Mucosa of rectum (tissue), 2 donors: Measurements from ENCODE around the gene SLC37A3.

Experiments used
- H3K27ac ChIP-seq, 2 donors: one replicate each; pipeline ENCODE4 v1.7.0; 2013; ENCODE audit warnings: inconsistent platforms in 2 of 2, low read depth in 2 of 2, low read length in 2 of 2
- H3K27me3 ChIP-seq, 2 donors: one replicate each; pipeline ENCODE4 v1.7.0; 2013; ENCODE audit warnings: low read length in 2 of 2; ENCODE audit not compliant: control insufficient read depth in 2 of 2, insufficient read depth in 2 of 2
- H3K36me3 ChIP-seq, 2 donors: one replicate each; pipeline ENCODE4 v1.7.0; 2013; ENCODE audit warnings: low read length in 2 of 2; ENCODE audit not compliant: control insufficient read depth in 2 of 2, insufficient read depth in 2 of 2
- H3K4me1 ChIP-seq, 2 donors: one replicate each; pipeline ENCODE4 v1.7.0; 2013; ENCODE audit warnings: low read length in 2 of 2, mild to moderate bottlenecking in 1 of 2; ENCODE audit not compliant: control insufficient read depth in 2 of 2, insufficient read depth in 2 of 2
- H3K4me3 ChIP-seq, 2 donors: one replicate each; pipeline ENCODE4 v1.7.0; 2013; ENCODE audit warnings: low read length in 2 of 2
- H3K9ac ChIP-seq, 2 donors: one replicate each; pipeline ENCODE4 v1.7.0; 2013; ENCODE audit warnings: low read length in 2 of 2, low read depth in 1 of 2, mild to moderate bottlenecking in 1 of 2
- H3K9me3 ChIP-seq, 2 donors: one replicate each; pipeline ENCODE4 v1.7.0; 2013; ENCODE audit warnings: low read length in 2 of 2; ENCODE audit not compliant: control insufficient read depth in 2 of 2
- donor health status: healthy.
- donor health status: Normal muscosa, but diverticular disease.

The SLC37A3 gene

DNA sequence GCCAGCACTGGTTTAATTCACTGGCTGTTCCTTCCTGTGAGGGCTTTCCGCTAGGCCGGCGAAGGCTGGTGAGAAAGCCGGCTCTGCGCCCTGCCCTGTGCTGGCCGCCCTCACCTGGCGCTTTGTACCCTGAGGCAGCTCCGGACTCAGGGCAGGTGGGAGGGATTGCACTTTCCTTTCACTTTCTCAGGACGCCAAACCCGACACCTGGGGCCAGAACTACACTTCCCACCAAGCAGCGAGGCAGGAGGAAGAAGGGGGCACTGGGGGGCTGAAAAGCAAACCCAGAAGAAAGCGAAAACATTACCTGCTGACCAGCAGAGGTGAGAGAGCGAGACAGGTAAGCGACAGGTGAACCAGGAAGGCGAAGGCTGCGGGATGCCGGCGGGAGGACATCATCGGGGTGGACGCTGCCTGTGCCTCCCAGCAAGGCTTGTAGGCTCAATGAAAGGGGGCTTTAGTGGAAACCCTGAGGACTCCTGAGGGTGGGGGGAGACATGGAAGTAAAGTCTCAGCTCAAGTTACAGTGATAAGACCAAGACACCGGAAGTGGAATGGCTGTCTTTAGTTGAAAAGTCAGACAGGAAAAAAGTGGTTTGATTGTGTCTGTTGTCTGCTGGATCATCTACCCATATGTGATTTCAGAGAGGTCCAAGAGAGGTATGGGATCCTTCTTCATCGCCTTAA is 5.7 kb upstream of the SLC37A3 start, which contains the start of gene RAB19:
RAB19 (plus strand) TSS at position 181 of the 687 bp plus-strand sequence. CDS start 3,589 bp downstream, outside the sequence.
- H3K4me1 ChIP-seq = peaks cover 0 to 7% of the 10 kb centered on the region in 2 donors
- H3K27me3 ChIP-seq = peaks cover 0 to 2% of the 10 kb centered on the region in 2 donors
- H3K9ac ChIP-seq = peak within 1 kb of the TSS; percentile 77 to 81
- no peaks in the 10 kb centered on the region for H3K9me3 ChIP-seq
- peak within 1 kb of the TSS; percentile 75 to 94 for H3K4me3 ChIP-seq
- H3K36me3 ChIP-seq = peaks cover 0 to 3% of the 10 kb centered on the region in 2 donors
- H3K27ac ChIP-seq = peak within 1 kb of the TSS; percentile 68 to 72

- Histone ChIP-seq H3K9me3 (no peaks in the 10 kb centered on the region), H3K36me3 (peaks cover 0 to 2% of the 10 kb centered on the region in 2 donors), H3K4me1 (peaks cover 0 to 7% of the 10 kb centered on the region in 2 donors), H3K4me3 (no peak overlapping the region), H3K27ac (no peak overlapping the region), H3K9ac (no peak overlapping the region), H3K27me3 (peaks cover 0 to 2% of the 10 kb centered on the region in 2 donors)
These were observed 4.0 kb upstream of the SLC37A3 start for GRCh38 chr7:140402178-140402835.

DNA sequence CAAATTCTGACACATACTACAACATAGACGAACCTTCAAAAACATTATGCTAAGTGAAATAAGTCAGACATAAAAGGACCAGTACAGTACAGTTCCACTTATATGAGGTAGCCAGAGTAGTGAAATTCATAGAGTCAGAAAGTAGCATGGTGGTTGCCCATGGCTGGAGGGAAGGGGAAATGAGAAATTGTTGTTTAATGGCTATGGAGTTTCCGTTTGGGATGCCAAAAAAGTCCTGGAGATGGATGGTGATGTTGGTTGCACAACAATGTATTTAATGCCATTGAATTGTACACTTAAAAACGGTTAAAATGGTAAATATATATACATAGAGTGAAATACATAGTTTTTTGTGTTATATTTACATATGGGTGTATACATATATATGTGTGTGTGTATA is 2.1 kb upstream of the SLC37A3 start:
- Histone ChIP-seq H3K27ac (no peak overlapping the region), H3K36me3 (no peaks in the 10 kb centered on the region), H3K9me3 (no peaks in the 10 kb centered on the region), H3K27me3 (peaks cover 0 to 2% of the 10 kb centered on the region in 2 donors), H3K4me1 (peaks cover 0 to 12% of the 10 kb centered on the region in 2 donors), H3K4me3 (no peak overlapping the region), H3K9ac (no peak overlapping the region)

- no peak overlapping the region for H3K27ac ChIP-seq
- no peaks in the 10 kb centered on the region for H3K27me3 ChIP-seq
- no peak overlapping the region for H3K9ac ChIP-seq
- peaks cover 0 to 5% of the 10 kb centered on the region in 2 donors for H3K4me1 ChIP-seq
- peak overlapping the region in 1 of 2 donors; percentile 74 for H3K4me3 ChIP-seq
- H3K9me3 ChIP-seq = no peaks in the 10 kb centered on the region
- H3K36me3 ChIP-seq = no peaks in the 10 kb centered on the region
These were observed 491 bp upstream of the SLC37A3 start for GRCh38 chr7:140398821-140399220.

DNA sequence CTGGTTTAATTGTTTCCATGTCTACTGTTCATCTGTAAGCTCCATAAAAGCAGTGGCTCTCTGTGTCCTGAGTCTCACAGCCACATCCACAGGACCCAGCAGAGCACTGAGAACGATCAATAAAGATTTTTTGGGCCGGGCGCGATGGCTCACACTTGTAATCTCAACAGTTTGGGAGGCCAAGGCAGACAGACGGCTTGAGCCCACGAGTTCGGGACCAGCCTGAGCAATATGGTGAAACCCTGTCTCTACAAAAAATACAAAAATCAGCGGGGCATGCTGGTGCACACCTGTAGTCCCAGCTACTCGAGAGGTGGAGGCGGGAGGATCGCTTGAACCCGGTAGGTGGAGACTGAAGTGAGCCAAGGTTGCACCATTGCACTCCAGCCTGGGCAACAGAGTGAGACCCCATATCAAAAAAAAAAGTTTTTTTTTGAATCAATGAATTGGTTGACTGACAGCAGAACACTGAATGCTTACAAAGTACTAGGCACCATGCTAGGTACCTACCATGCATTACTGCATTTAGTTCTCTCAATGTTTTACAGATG is 4.5 kb downstream of the SLC37A3 start:
- no peaks in the 10 kb centered on the region for H3K9me3 ChIP-seq
- no peak overlapping the region for H3K4me3 ChIP-seq
- peaks cover 0 to 3% of the 10 kb centered on the region in 2 donors for H3K36me3 ChIP-seq
- no peak overlapping the region for H3K9ac ChIP-seq
- peaks cover 0 to 5% of the 10 kb centered on the region in 2 donors for H3K4me1 ChIP-seq
- H3K27me3 ChIP-seq = no peaks in the 10 kb centered on the region
- H3K27ac ChIP-seq = no peak overlapping the region

DNA sequence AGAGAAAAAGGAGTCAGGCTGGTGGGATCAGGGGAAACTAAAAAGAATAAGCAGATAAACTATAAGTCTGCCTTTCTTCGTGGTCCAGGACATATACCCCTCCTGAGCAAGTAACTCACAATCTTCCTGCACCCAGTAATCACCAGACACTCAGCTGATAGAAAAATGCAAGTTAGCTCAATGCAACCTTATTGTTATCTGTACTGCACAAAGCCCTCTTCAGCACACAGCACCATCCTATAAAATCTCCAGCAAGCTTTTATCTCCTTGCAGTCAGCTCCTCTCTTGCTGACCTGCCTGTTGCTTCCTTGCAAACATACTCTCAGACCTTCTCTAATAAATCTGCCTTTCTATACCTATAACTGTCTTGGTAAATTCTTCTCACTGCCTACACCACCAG is 6.7 kb downstream of the SLC37A3 start:
- Histone ChIP-seq H3K9me3 (no peaks in the 10 kb centered on the region), H3K27me3 (no peaks in the 10 kb centered on the region), H3K27ac (no peak overlapping the region), H3K36me3 (peaks cover 0 to 3% of the 10 kb centered on the region in 2 donors), H3K4me1 (peaks cover 0 to 3% of the 10 kb centered on the region in 2 donors), H3K9ac (no peak overlapping the region), H3K4me3 (no peak overlapping the region)

- Histone ChIP-seq H3K9me3 (no peaks in the 10 kb centered on the region), H3K4me1 (no peaks in the 10 kb centered on the region), H3K4me3 (no peak overlapping the region), H3K36me3 (peaks cover 0 to 3% of the 10 kb centered on the region in 2 donors), H3K27me3 (no peaks in the 10 kb centered on the region), H3K27ac (no peak overlapping the region), H3K9ac (no peak overlapping the region)
These were observed 7.7 kb downstream of the SLC37A3 start for GRCh38 chr7:140390466-140391190.

DNA sequence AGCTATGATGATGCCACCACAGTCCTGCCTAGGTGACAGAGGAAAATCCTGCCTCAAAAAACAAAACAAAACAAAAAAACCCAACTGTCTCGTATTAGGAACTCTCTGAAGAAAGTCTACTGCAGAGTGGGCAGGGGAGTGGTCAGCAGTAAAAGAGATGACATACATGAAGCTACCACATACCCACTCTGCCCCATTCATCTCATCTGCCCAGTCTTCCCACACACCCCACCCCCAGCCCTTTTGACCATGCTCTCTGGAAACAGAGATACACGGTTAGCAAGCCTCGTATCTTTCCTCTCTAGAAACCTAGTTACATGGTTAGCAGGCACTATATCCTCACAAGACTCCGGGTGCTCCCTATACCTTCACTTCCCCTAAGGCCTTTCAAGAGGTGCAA is 8.3 kb downstream of the SLC37A3 start:
- Histone ChIP-seq H3K4me1 (no peaks in the 10 kb centered on the region), H3K9me3 (no peaks in the 10 kb centered on the region), H3K27ac (no peak overlapping the region), H3K27me3 (no peaks in the 10 kb centered on the region), H3K36me3 (peaks cover 0 to 3% of the 10 kb centered on the region in 2 donors), H3K4me3 (no peak overlapping the region), H3K9ac (no peak overlapping the region)

DNA sequence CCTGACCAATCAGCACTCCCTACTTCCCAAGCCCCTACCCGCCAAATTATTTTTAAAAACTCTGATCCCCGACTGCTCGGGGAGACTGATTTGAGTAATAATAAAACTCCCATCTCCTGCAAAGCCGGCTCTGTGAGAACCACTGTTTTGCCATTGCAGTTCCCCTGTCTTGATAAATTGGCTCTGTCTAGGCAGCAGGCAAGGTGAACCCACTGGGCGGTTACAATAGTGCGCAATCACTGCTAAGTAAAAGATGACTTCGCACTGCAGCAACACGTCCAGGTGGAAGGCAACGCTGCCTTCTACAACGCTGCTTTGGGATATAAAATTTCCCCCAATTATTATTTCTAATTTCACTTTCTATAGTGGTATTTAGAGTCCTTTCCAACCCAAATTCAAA is 8.9 kb downstream of the SLC37A3 start:
- no peaks in the 10 kb centered on the region for H3K27me3 ChIP-seq
- no peak overlapping the region for H3K4me3 ChIP-seq
- H3K9ac ChIP-seq = no peak overlapping the region
- H3K27ac ChIP-seq = no peak overlapping the region
- peaks cover 0 to 3% of the 10 kb centered on the region in 2 donors for H3K36me3 ChIP-seq
- H3K9me3 ChIP-seq = no peaks in the 10 kb centered on the region
- H3K4me1 ChIP-seq = no peaks in the 10 kb centered on the region
